CD14-positive monocyte (primary cell): ENCODE data around the gene PIK3R3. TPM values are rescaled to one million over a fixed set of nuclear protein-coding genes. Genes with fewer than 3 reads are reported as not detected.

ENCODE experiments used
- DNase-seq, 3 donors: peaks; one replicate each; pipeline ENCODE4 v3.0.0-alpha.2; 2011 to 2022
- H2AFZ ChIP-seq: 2 replicates; pipeline ENCODE4 v1.6.0; 2012; ENCODE audit warnings: mild to moderate bottlenecking, low read depth, low read length, inconsistent platforms; ENCODE audit not compliant: insufficient read depth, poor library complexity, severe bottlenecking
- H3K27ac ChIP-seq, 2 donors: 1 replicate in 1 of 2; 2 replicates in 1 of 2; pipeline ENCODE4 v1.5.1; 2012 to 2013; ENCODE audit warnings: low read length in 2 of 2, control low read depth in 1 of 2, inconsistent platforms in 1 of 2, low read depth in 1 of 2, mild to moderate bottlenecking in 1 of 2
- H3K27me3 ChIP-seq, 2 donors: one replicate each; pipeline versions ENCODE4 v1.6.0 to v1.6.1; 2011 to 2013; ENCODE audit warnings: low read length in 2 of 2; ENCODE audit not compliant: control insufficient read depth in 2 of 2, insufficient read depth in 2 of 2
- H3K36me3 ChIP-seq, 2 donors: replicated peaks in 1 of 2; 1 replicate in 1 of 2; 2 replicates in 1 of 2; pipeline versions ENCODE4 v1.5.1 to v1.6.1; 2012 to 2013; ENCODE audit warnings: low read length in 2 of 2, control low read depth in 1 of 2, inconsistent platforms in 1 of 2, mild to moderate bottlenecking in 1 of 2; ENCODE audit not compliant: insufficient read depth in 2 of 2, control insufficient read depth in 1 of 2
- H3K4me1 ChIP-seq, 2 donors: 1 replicate in 1 of 2; 2 replicates in 1 of 2; pipeline versions ENCODE4 v1.5.1 to v1.6.1; 2012 to 2013; ENCODE audit warnings: low read length in 2 of 2, control low read depth in 1 of 2, inconsistent platforms in 1 of 2, mild to moderate bottlenecking in 1 of 2, moderate library complexity in 1 of 2; ENCODE audit not compliant: insufficient read depth in 2 of 2, control insufficient read depth in 1 of 2
- H3K4me2 ChIP-seq: replicated peaks from 2 replicates; pipeline ENCODE3; 2012; ENCODE audit warnings: low read length, moderate library complexity, mild to moderate bottlenecking; ENCODE audit not compliant: poor library complexity, severe bottlenecking; ENCODE audit errors: extremely low read depth
- H3K4me3 ChIP-seq, 3 experiments: fragments of 200-600 bp in 1 of 3; sonication (generic) in 1 of 3; replicated peaks in 1 of 3; 1 replicate in 2 of 3; 2 replicates in 1 of 3; pipeline ENCODE4 v1.5.1; 2011 to 2013; ENCODE audit warnings: low read length in 3 of 3, mild to moderate bottlenecking in 3 of 3, control low read depth in 2 of 3, low read depth in 2 of 3, inconsistent platforms in 1 of 3, moderate library complexity in 1 of 3
- H3K79me2 ChIP-seq: 2 replicates; pipeline ENCODE4 v1.6.0; 2012; ENCODE audit warnings: mild to moderate bottlenecking, control low read depth, inconsistent platforms, low read length, moderate library complexity; ENCODE audit not compliant: insufficient read depth
- H3K9ac ChIP-seq: 2 replicates; pipeline ENCODE4 v1.6.0; 2017; ENCODE audit warnings: low read length, mild to moderate bottlenecking; ENCODE audit not compliant: insufficient read depth, poor library complexity, severe bottlenecking
- H3K9me3 ChIP-seq, 2 donors: replicated peaks in 1 of 2; 1 replicate in 1 of 2; 2 replicates in 1 of 2; pipeline versions ENCODE4 v1.5.1 to v1.6.1; 2012 to 2013; ENCODE audit warnings: low read length in 2 of 2, control low read depth in 1 of 2; ENCODE audit not compliant: control insufficient read depth in 1 of 2, insufficient read depth in 1 of 2
- H4K20me1 ChIP-seq: 2 replicates; pipeline ENCODE4 v1.6.0; 2012; ENCODE audit warnings: mild to moderate bottlenecking, low read length, control low read depth, moderate library complexity; ENCODE audit not compliant: insufficient read depth
- H3K27ac Mint-ChIP-seq, 7 donors: one replicate each; pipeline ENCODE4 v1.8.0; 2020; ENCODE audit warnings: mild to moderate bottlenecking in 7 of 7, mixed read lengths in 7 of 7, moderate library complexity in 6 of 7, inconsistent platforms in 2 of 7
- H3K27me3 Mint-ChIP-seq, 3 donors: one replicate each; pipeline ENCODE4 v1.8.0; 2021 to 2022; ENCODE audit warnings: low read depth in 3 of 3, mild to moderate bottlenecking in 3 of 3, mixed read lengths in 3 of 3, moderate library complexity in 3 of 3, inconsistent platforms in 1 of 3
- H3K36me3 Mint-ChIP-seq, 2 donors: one replicate each; pipeline ENCODE4 v1.8.0; 2020; ENCODE audit warnings: mixed read lengths in 2 of 2, inconsistent platforms in 1 of 2, mild to moderate bottlenecking in 1 of 2
- H3K4me1 Mint-ChIP-seq: one replicate; pipeline ENCODE4 v1.8.0; 2020; ENCODE audit warnings: mild to moderate bottlenecking, mixed read lengths
- H3K4me3 Mint-ChIP-seq, 2 donors: one replicate each; pipeline ENCODE4 v1.8.0; 2020; ENCODE audit warnings: mild to moderate bottlenecking in 2 of 2, mixed read lengths in 2 of 2, moderate library complexity in 1 of 2
- H3K9me3 Mint-ChIP-seq, 7 donors: one replicate each; pipeline ENCODE4 v1.8.0; 2020 to 2022; ENCODE audit warnings: mixed read lengths in 7 of 7, mild to moderate bottlenecking in 6 of 7, moderate library complexity in 6 of 7, inconsistent platforms in 2 of 7
- WGBS: methylation state at CpG from one replicate; pipeline ENCODE4 v1.1.5; 2013; ENCODE audit warnings: missing lambda C conversion rate; ENCODE audit not compliant: insufficient coverage; 5-methylcytosine and 5-hydroxymethylcytosine counted together
- intact Hi-C, 2 donors: fragments of 100-400 bp; cut with micrococcal nuclease; formaldehyde crosslinking; loops; one replicate each; pipeline versions ENCODE4 v1.15.0 to v1.15.1; 2023
- polyA plus RNA-seq, 3 donors: library from polyadenylated mRNA; depleted of rRNA in 1 of 3; unstranded in 2 of 3; stranded (reverse) in 1 of 3; fragments of 300-500 nt in 2 of 3; fragments of >200 nt in 1 of 3; fragmentation: Illumina TruSeq in 2 of 3; gene quantifications; 1 replicate in 2 of 3; 2 replicates in 1 of 3; pipeline ENCODE4 v1.2.3, GENCODE V29; 2012 to 2021
- TF ChIP-seq, protein P1 (sequence below): fragments of 200-600 bp; IDR thresholded peaks from one replicate; pipeline ENCODE4 v1.8.0; 2022; ENCODE audit warnings: antibody characterized with exemption, mild to moderate bottlenecking

PIK3R3 gene
- polyA plus RNA-seq, 3 donors, result 0.09 to 0.28 (median 0.17) TPM

DNA sequence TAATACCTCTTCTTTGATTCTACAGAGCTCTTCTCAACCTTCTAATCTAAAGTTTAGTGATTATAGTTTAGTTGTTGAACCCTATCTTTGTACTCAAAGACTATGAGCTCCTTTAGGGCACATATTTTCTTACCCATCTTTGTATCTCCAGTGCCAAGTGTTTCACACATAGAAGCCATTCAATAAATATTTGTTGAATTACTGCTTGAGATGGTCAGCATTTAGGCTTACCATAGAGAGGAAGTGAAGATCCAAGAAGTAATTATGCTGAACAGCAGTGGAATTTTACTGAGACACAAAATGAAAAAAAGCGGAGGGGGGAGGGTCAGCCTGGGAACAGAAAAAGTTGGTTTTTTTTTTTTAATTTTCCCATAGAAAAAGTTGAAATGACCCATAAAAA, 21.9 kb downstream of the PIK3R3 start:
- DNase-seq, result no peak
- peaks cover 0 to 2% (median 1%) of the 10 kb centered on the region in 3 donors for H3K27me3 Mint-ChIP-seq
- no peak overlapping the region for H3K27ac ChIP-seq
- no peaks in the 10 kb centered on the region for H3K79me2 ChIP-seq
- H3K9me3 Mint-ChIP-seq, result no peaks in the 10 kb centered on the region
- no peaks in the 10 kb centered on the region for H4K20me1 ChIP-seq
- no peaks in the 10 kb centered on the region for H3K36me3 ChIP-seq
- no peak overlapping the region for H3K27ac Mint-ChIP-seq
- H3K4me3 ChIP-seq, result no peak overlapping the region
- TF ChIP-seq, protein P1, sequence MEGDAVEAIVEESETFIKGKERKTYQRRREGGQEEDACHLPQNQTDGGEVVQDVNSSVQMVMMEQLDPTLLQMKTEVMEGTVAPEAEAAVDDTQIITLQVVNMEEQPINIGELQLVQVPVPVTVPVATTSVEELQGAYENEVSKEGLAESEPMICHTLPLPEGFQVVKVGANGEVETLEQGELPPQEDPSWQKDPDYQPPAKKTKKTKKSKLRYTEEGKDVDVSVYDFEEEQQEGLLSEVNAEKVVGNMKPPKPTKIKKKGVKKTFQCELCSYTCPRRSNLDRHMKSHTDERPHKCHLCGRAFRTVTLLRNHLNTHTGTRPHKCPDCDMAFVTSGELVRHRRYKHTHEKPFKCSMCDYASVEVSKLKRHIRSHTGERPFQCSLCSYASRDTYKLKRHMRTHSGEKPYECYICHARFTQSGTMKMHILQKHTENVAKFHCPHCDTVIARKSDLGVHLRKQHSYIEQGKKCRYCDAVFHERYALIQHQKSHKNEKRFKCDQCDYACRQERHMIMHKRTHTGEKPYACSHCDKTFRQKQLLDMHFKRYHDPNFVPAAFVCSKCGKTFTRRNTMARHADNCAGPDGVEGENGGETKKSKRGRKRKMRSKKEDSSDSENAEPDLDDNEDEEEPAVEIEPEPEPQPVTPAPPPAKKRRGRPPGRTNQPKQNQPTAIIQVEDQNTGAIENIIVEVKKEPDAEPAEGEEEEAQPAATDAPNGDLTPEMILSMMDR, result no peak
- peaks cover 5% of the 10 kb centered on the region in 2 donors for H3K4me1 ChIP-seq
- WGBS, result no CpG with 5 or more reads among the region's 1 CpG
- no peaks in the 10 kb centered on the region for H3K9me3 ChIP-seq
- no peaks in the 10 kb centered on the region for H3K27me3 ChIP-seq
- H3K9ac ChIP-seq, result no peak overlapping the region
- peaks cover 9% of the 10 kb centered on the region for H3K4me1 Mint-ChIP-seq
- no peak overlapping the region for H2AFZ ChIP-seq
- H3K4me3 Mint-ChIP-seq, result no peak overlapping the region
- no peak overlapping the region for H3K4me2 ChIP-seq
- intact Hi-C loops, result no loop called here
- H3K36me3 Mint-ChIP-seq, result no peaks in the 10 kb centered on the region

DNA sequence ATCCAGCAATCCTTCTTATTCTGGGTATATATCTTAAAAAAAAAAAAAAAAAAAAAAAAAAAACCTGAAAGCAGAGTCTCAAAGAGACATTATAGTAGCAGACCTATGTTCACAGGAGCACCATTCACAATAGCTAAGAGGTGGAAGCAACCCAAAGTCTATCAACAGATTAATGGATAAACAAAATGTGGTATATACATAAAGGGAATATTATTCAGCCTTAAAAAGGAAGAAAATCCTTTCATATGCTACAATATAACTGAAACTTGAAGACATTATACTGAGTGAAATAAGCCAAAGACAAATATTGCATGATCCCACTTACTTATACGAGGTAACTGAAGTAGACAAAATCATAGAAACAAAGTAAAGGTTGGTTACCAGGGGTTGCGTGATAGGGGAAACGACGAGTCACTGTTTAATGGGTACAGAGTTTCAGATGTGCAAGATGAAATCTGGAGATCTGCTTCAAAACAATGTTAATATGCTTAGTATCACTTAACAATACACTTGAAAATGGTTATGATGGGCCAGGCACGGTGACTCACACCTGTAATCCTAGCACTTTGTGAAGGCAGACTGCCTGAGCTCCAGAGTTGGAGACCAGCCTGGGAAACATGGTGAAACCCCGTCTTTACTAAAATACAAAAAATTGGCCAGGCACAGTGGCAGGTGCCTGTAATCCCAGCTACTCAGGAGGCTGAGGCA, 29.5 kb downstream of the PIK3R3 start:
- no peak overlapping the region for H2AFZ ChIP-seq
- H3K4me1 ChIP-seq, result no peaks in the 10 kb centered on the region
- TF ChIP-seq, protein P1, result no peak
- Mint-ChIP-seq H3K9me3 (peaks cover 0 to 17% (median 10%) of the 10 kb centered on the region in 7 donors), H3K36me3 (peaks cover 0 to 2% of the 10 kb centered on the region in 2 donors), H3K27ac (peak overlapping the region in 1 of 7 donors; percentile 23), H3K27me3 (peaks cover 0 to 5% (median 1%) of the 10 kb centered on the region in 3 donors), H3K4me3 (no peak overlapping the region), H3K4me1 (no peaks in the 10 kb centered on the region)
- no peaks in the 10 kb centered on the region for H3K79me2 ChIP-seq
- H3K36me3 ChIP-seq, result no peaks in the 10 kb centered on the region
- no peak overlapping the region for H3K27ac ChIP-seq
- H3K27me3 ChIP-seq, result no peaks in the 10 kb centered on the region
- intact Hi-C loops, result no loop called here
- H3K9ac ChIP-seq, result no peak overlapping the region
- no peak overlapping the region for H3K4me3 ChIP-seq
- no peak for DNase-seq
- H4K20me1 ChIP-seq, result no peaks in the 10 kb centered on the region
- H3K9me3 ChIP-seq, result no peaks in the 10 kb centered on the region
- no peak overlapping the region for H3K4me2 ChIP-seq
- no CpG with 5 or more reads among the region's 6 CpGs for WGBS
